HG02588 (cell line): Measurements from ENCODE around the gene COMTD1.
"Not testable (repeated sequence)": the region's sequence is repeated elsewhere in the genome, so short reads cannot be mapped to it uniquely, and the experiment has no call there.

ENCODE experiments used
- ATAC-seq: cut with Tn5 transposase; IDR thresholded peaks from one replicate; pipeline ENCODE4 v1.9.1; 2021; ENCODE audit warnings: mild to moderate bottlenecking, moderate library complexity; ENCODE audit not compliant: unreplicated experiment

Gene COMTD1

GRCh38 chr10:75195035-75195763, 40.6 kb downstream of the COMTD1 start:
- no peak for ATAC-seq

- not testable (repeated sequence) for ATAC-seq
Observed at GRCh38 chr10:75194625-75195024, 41.1 kb downstream of the COMTD1 start.

- no peak for ATAC-seq
Observed at GRCh38 chr10:75191821-75192568, 43.8 kb downstream of the COMTD1 start.

GRCh38 chr10:75189266-75190096, 46.3 kb downstream of the COMTD1 start:
- no peak for ATAC-seq

GRCh38 chr10:75188522-75188921, 47.2 kb downstream of the COMTD1 start:
- ATAC-seq = not testable (repeated sequence)

GRCh38 chr10:75187961-75188426, 47.8 kb downstream of the COMTD1 start:
- no peak for ATAC-seq

- no peak for ATAC-seq
Observed at GRCh38 chr10:75186310-75186709, 49.4 kb downstream of the COMTD1 start.
